OCI-M1 (cell line): Measurements from ENCODE around the gene TIGD1.
"Not testable (repeated sequence)": the region's sequence is repeated elsewhere in the genome, so short reads cannot be mapped to it uniquely, and the experiment has no call there.

Source experiments
- DNase-seq: peaks from one replicate; lab custom pipeline; 2025; lab: John Stamatoyannopoulos, UW

Gene TIGD1

DNA sequence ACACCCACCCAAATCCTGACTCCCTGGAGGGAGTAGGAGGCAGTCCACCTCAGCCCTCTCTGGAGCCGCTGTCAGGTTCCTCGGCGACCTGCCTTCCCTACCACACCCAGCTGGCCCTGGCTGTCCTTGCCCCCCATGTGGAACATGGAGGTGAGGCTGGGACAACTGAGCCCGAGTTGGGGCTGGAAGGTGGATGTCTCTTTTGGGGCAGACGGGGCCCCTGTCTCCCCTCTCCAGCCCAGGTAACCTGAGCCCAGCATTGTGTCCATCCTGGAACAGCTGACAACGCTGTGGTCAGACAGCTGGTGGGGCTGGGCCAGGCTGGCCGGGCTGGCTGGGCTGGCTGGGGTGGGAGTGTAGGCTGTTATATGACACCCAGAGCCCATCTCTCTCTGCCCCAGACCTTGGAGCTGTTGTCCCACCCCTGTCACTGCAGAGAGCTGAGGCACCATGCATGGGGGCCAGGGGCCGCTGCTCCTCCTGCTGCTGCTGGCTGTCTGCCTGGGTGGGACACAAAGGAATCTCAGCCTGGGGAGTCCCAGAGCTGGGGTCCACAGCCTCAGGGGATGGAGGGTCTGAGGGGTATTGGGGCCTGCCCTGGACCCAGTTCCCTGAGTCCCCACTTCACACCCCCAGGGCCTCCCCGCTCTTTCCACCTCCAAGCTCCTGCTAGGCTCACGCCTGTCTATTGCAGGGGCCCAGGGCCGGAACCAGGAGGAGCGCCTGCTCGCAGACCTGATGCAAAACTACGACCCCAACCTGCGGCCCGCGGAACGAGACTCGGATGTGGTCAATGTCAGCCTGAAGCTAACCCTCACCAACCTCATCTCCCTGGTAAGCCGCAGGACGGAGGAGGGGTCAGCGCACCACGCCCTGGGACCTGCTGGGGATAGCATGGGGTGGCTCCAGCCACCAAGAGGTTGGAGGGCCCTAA lies 10.8 kb downstream of the TIGD1 start, which contains the start of gene CHRNG:
CHRNG (plus strand) TSS at position 395 of the 934 bp plus-strand sequence; CDS start at position 451, 56 bp downstream.
- DNase-seq = no peak

DNA sequence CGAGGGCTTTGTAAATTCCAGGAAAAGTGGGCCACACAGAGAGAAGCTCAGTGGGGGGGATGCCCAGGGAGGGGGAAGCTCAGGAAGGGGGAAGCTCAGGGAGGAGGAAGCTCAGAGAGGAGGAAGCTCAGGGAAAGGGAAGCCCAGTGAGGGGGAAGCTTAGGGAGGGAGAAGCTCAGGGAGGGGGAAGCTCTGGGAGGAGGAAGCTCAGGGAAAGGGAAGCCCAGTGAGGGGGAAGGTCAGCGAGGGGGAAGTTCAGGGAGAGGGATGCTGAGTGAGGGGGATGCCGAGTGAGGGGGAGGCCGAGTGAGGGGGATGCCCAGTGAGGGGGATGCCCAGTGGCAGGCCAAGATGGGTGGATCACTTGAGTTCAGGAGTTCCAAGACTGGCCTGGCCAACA lies 11.7 kb downstream of the TIGD1 start:
- DNase-seq = peak; percentile 22

DNA sequence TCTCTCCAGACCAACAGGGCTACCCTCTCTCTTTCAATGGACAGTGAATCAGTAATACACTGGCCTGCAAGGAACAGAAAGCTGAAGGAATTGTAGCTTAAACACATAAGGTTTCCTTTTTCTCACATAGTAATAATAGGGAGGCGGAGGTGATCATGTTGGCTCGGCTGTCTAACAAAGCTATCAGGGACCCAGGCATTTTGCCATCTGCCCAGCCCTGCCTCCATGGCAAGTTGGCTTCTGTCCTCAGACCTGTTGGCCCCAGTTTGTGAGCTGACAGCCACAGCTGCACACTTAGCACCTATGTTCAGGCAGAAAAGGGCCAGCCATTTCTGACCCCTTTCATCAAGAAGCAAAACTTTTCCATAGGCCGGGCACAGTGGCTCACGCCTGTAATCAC lies 12.9 kb downstream of the TIGD1 start:
- DNase-seq = no peak

DNA sequence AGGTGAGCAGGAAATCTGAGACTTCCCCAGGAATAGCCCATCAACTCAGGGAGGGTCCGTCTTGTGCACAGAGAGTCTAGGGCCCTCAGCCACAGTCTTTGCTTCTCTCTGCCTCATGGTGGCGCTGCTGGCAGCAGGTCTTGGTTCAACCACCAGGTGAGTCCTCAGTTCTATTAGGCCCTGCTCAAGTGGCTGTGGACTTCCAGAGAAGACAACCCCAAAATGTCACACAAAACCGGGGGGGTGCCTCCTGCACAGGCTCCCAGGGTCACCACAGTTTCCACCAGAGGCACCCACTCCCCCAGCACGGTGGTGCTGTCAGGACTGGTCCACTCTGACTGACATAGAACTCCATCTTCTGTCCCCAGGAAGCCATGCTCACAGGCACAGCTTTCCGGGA lies 13.3 kb downstream of the TIGD1 start:
- DNase-seq = peak; percentile 5

DNA sequence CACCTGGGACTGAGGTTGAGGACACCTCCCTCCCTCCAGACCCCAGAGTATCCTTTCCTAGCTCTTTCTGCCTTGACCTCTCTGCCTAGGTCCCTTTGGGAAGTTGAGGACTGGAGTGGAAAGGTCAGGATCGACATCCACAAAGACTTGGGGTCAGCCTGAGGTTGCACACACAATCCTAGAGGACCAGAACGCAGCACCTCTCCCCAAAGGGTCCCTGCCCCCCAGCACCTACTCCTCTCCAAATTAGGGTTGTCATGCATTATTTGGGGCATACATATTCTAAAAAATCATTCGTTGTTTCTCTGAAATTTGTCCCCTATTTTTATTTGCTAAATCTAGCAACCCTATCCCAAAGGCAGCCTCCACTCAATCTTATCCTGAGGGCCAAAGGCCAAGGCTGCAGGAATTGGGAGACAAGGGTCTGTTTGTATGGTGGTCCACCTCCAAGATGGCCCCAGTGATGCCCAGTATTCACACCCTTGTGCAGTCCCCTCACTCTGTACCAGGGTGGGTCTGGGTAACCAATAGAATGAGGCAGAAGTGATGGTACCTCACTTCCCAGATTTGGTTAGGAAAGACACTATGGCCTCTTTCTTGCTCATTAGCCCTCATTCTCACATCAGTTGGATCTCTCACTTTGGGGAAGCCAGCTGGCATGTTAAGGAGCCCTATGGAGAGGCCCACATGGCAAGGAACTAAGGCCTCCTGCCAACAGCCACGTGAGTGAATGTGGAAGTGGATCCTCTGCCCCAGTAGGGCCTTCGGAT lies 14.4 kb downstream of the TIGD1 start:
- DNase-seq = no peak

DNA sequence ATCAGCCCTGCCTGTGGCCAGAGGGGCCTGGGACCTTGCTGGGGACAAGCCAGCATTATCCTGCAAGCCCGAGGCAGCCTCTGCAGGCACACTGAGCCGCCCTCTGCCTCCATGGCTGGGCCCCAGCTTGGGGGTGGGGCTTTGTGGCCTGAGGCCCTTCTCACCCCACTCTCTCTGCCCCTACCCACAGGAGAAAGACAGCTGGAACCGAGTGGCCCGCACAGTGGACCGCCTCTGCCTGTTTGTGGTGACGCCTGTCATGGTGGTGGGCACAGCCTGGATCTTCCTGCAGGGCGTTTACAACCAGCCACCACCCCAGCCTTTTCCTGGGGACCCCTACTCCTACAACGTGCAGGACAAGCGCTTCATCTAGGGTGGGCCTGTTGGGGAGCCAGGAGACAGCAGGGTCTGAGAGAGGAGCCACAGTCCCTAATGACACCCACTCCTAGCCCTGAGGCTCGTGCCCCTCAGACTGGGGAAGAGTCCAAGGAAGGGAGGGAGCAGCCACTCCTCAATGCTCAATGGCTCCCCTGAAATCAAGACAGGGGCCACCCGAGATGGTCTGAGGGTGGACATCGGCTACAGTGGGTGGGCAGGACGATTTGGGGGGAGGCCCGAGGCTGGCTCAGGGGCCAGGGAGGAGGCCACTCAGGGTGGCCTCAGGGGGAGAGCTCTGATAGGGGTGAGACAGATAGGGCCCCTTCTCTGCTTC lies 15.3 kb downstream of the TIGD1 start:
- no peak for DNase-seq

DNA sequence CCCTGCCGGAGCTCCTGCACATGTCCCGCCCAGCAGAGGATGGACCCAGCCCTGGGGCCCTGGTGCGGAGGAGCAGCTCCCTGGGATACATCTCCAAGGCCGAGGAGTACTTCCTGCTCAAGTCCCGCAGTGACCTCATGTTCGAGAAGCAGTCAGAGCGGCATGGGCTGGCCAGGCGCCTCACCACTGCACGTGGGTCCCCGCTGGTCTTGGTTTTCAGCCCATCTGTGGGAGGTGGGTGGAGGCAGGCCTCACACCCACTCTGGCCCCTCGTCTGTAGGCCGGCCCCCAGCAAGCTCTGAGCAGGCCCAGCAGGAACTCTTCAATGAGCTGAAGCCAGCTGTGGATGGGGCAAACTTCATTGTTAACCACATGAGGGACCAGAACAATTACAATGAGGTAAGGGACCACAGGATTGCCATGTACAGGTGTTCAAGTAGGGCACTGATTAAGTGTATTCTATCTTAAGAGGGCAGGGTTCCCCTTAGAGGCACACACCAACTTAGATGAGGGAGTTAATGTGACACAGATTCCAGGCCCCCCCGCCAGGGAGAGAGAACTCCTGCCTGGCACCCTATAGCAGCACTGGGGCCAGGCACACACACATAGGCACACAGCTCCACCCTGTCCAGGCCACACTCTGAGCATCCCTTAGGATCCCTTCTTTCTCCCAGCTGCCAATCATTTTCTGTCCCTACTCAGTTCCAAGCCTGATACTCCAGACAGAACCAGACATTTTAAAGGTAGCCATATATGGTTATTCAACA lies 16.2 kb downstream of the TIGD1 start:
- no peak for DNase-seq

DNA sequence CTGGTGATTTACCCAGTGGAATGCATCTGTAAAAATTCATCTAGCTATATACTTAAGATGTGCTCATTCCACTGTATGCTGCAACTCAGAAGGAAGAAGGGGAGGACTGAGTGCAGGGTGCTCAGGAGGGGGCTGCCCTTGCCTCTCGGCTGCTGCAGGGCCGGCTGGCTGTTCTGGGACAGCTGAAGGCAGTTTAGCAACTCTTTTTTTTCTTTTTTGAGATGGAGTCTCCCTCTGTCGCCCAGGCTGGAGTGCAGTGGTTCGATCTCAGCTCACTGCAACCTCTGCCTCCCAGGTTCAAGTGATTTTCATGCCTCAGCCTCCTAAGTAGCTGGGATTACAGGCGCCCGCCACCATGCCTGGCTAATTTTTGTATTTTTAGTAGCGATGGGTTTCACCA lies 17.5 kb downstream of the TIGD1 start:
- DNase-seq = not testable (repeated sequence)

DNA sequence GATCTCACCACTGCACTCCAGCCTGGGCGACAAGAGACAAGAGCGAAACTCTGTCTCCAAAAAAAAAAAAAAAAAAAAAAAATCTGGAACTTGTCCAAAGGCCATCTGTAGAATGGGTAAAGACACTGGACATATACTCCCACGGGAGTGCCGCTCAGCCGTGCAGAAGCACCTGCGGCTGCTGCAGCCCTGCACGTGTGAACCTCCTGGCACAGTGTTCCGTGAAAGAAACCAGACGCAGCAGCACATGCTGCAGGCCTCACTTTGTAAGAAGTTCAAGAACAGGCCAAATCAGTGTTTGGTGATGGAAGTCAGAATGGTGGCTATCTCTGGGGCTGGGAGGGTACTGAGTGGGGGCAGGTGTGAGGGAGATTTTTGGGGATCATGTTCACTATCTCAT lies 17.9 kb downstream of the TIGD1 start:
- no peak for DNase-seq

DNA sequence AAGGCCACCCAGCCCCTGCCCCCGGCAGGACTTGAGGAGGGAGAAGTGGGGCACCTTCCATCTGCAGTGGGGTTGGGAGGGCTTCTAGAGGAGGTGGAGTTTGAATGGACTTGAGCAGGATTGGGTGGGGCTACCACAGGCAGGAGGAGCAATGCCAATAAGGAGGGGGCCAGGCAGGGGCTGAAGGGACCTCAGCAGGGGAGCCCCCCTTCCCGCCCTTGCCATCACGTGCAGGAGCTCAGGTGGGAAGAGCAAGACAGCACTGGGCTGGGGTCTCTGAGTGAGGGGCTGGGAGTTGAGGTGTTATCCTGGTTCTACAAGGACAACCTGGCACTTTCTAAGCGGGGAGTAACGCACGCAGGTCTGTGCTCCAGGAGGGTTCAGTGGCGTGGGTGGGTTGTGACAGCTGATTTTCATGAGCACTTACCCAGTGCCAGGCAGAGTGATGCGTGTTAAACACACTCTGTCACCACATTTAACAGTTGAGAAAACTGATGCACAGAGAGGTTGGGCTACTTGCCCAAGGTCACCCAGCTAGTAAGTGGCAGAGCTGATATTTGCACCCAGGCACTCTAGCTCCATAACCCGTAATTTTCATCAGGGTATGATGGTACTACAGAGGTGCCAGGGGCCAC lies 19.6 kb downstream of the TIGD1 start:
- DNase-seq = no peak

DNA sequence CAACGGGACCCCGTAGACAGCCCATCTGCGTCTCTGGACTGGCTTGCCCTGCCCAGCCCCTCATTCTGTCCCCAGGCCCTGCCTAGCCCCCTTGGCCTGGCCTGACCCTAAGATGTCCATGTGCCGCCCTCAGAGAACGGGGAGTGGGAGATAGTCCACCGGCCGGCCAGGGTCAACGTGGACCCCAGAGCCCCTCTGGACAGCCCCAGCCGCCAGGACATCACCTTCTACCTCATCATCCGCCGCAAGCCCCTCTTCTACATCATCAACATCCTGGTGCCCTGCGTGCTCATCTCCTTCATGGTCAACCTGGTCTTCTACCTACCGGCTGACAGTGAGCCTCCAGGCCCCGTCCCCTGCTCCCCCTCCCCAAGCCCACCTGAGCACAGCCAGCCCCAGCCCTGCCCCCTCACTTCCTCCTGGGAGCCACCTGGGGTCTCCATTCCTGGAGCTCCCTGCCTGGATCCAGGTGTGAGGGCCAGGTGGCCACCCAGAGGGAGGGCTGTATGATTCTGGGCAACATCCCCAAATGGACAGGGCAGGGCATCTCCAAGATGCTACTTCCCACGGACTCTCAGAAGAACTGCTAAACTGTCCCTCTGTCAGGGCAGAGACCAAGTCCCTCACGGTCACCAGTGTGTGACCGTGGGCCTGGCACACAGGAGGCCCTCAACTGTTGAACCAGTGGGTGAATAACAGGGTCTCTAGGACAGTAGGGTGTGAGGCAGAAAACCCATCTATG lies 20.4 kb downstream of the TIGD1 start:
- no peak for DNase-seq

DNA sequence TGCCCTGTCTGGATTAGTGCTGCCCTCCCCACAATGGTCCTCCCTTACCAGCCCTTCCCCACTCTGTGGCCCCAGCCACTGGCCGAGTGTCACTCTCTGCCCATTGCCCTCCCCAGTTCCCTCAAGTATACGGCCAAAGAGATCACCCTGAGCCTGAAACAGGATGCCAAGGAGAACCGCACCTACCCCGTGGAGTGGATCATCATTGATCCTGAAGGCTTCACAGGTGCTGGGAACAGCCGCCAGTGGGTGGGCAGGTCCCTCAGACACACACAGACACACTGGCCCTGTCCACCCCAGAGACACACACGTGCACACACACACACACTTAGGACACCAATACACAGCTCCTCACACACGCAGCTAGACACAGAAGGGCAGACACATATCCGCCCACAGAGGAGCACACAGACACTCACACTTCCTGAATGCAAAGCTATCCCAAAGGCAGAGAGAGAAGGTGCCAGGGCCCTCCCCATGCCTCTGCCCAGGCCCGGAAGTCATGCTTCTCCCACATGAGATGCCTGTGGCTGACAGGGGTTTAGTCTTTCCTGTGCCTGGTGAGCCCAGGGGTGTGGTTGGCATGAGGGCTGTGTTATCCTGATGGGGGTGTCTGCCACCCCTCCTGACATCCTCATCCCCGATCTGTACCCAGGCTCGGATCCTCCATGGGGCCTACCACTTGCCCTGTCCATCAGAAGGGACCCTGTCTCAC lies 21.5 kb downstream of the TIGD1 start:
- DNase-seq = no peak

DNA sequence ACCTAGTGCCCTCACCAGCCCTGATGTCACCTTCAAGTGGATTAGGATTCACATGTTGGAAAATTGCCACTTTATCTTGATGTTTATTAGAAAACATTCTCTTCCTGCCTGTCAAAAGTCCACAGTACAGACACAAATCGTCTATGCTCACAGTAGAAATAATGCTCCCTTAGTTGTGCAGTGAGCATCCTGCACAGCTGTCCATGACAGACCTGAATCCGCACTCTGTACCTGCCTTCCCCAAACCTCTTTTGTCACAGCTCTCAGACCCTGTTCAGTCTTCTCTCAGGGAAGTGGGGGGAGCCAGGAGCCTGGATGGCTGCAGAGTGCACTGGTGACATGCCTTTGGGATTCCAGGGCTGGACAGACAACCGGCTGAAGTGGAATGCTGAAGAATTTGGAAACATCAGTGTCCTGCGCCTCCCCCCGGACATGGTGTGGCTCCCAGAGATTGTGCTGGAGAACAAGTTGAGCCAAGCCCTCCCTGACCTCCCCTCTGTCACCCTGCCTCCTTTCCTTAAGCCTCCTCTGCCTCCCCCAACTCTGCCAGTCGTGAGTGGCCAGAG lies 22.4 kb downstream of the TIGD1 start:
- no peak for DNase-seq

DNA sequence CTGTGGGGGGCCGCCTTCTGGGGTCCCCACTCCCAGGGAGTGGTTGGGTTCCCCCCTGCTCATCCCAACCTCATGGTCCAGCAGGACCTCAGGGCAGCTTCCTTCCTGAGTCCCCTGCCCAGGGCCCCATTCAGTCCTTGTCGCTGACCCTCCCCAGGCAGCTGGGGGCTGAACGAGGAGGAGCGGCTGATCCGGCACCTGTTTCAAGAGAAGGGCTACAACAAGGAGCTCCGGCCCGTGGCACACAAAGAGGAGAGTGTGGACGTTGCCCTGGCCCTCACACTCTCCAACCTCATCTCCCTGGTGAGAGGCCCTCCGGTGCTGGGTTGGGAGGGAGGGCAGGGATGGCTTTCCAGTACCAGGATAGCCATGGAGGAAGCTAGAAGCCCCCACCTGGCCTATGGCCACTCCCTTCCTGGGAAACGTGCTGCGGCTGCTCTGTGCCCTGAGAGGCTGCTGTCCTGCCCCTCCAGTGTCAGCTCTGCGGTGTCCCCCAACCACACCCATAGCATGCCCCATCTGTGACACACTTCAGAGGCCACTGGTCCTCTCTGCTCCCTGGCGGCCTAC lies 23.9 kb downstream of the TIGD1 start:
- no peak for DNase-seq

DNA sequence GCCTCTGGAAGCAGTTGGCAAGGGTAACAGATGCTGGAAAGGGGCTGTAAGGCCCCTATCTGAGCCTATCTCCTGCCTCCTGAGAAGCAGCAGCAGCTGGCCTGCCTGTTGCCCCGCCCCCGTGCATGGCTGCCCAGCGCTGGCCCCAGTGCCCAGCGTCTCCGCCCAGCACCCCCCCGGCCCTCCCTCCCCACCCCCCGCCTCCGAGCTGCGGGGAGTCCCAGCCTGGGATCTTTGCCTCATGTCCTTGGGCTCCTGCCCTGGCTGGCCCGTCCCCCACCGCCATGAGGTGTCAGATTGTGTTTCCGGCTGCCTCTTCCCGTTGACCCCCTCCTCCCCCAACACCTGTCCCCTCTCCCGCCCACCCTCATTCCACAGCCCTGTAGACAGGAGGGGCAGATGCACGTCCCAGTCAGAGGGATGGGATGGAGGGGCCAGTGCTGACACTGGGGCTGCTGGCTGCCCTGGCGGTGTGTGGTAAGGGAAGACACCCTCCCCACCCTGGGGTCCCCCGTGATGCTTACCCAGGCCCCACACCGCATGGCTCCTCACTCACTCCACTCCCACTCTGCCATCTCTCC lies 24.5 kb downstream of the TIGD1 start, which contains the start of gene CHRND:
CHRND (plus strand) TSS at position 370 of the 581 bp plus-strand sequence; CDS start at position 426, 56 bp downstream.
- DNase-seq = no peak

DNA sequence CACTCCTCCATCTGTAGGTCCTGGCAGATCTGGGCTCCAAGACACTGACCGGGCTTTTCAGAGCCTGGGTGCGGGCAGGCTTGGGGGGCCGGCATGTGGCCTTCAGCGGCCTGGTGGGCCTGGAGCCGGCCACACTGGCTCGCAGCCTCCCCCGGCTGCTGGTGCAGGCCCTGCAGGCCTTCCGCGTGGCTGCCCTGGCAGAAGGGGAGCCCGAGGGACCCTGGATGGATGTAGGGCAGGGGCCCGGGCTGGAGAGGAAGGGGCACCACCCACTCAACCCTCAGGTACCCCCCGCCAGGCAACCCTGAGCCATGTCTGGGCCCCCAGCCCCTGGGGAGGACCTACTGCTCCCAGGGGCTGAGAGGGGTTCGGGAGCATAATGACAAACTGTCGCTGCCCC lies 25.2 kb downstream of the TIGD1 start:
- DNase-seq = no peak

DNA sequence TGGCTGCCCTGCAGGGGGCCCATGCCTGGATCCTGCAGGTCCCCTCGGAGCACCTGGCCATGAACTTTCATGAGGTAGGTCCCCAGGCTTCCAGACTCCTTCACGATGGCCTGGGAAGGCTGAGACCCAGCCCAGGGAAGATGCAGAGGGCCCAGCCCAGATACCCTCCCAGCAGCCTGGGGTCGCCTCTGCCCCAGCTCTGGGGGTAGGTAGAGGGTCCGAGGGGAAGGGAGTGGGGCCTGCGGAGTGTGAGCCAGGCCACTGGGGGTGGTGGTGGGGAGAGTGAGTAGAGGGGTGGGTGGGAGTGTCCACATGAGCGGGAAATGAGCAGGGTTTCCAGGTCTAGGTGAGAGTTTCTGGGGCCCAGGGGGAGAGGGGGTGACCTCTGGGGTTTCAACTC lies 25.6 kb downstream of the TIGD1 start:
- DNase-seq = no peak
